NCI-H2196 treated with DMSO at 0.1 percent for 48 hours (cell line): ENCODE results near the gene IGHMBP2.

Experiments used
- DNase-seq: peaks from one replicate; lab custom pipeline; 2025; ENCODE audit not compliant: unreplicated experiment; lab: John Stamatoyannopoulos, UW

IGHMBP2 gene

DNA sequence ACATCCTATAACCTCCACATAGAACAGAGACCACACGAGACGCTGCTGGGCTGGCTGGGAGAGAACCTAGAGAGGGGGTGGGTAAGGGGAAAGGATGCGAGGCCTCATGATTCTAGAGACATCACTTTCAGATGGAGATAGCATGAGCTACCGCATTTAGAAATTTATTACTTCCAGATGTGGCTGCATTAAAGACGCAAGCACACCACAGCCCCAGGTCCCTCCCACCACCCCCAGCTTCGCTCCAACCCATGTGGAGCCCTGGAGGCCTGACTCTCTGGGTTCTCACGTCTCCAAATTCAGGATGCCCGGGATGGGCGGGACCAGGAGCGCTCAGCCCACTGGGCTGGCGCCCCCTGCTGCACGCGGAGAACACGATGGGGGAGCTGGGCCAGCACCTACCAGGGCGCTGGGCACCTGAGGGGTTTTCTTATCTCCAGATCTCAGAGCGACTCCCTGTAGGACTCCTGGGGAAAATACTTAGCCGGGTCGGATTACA, 13.7 kb upstream of the IGHMBP2 start:
- DNase-seq: no peak

DNA sequence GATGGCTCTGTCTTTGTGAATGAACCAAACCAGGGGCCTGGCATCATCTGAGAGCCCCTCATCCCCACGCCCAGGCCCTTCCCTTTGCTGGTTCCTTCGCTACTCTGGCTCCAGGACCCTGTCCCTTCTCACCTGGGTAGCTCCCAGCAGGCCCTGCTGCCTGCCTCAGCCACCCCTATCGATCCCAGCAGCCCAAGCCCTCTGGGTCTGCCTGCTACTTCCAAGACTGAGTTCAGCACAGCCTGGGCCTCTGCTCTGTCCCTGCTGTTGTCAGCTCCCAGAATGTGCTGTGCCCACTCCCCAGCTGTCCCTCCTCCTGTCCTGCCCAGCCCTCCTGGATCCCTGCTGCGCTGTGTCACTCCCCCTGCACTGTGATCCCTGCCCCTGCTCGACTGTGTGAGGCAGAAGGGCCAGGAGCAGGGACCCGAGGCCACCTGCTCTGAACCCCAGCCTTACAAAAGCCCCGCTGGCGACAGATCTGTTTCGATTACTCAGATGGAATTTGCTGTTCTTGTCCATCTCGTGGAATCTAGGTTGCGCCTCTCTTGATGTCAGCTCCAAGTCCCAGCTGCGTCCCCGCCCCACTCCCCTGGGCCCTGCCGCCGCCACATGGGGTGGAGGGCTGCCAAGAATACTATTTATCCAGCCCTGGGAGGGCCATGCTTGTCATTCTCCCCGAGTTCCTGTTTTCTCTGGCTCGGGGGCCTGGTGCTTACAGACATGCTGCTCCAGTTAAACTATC, 13.0 kb upstream of the IGHMBP2 start:
- DNase-seq: no peak

DNA sequence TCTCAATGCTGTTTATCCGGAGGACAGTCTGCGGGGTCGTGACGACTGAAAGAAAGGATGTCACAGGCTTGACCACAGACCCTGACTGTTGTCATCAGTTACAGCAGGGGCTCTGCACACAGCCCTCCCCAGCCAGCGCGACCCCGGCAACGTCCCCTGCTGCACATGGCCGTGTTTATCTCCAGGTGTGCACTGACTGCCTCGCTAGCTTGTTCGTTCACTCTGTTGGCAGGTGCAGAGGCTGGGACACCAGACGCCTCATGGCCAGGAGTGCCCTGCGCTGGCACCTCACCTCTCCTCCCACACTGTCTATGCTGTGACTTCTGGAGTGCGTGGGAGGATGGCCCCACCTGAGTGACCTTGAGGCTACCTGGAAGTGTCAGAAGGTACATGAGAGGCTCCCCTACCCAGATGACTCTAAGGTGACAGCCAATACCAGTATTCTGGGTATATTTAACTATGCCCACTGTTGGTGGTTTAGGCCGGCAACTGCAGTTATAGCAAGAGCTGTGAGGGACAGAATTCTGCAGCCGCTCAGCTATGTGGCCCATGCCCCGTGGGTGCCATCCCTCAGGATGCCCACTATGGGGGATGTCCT, 12.2 kb upstream of the IGHMBP2 start:
- DNase-seq: no peak

DNA sequence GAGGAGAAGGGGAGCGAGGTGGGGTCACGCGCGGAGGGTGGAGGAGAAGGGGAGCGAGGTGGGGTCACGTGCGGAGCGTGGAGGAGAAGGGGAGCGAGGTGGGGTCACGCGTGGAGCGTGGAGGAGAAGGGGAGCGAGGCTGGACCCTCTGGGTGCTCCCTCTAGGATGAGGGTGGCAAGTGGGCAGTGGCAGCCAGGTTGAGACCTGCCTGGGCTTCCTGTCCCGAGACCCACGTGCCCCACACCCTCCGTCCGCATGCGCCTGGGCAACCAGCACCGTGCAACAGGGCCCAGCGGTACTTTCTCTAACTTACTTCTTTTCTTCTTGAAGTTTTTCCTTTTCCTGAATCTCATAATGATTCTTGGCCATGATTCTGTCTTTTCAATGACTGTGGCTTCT, 11.1 kb upstream of the IGHMBP2 start:
- no peak for DNase-seq

DNA sequence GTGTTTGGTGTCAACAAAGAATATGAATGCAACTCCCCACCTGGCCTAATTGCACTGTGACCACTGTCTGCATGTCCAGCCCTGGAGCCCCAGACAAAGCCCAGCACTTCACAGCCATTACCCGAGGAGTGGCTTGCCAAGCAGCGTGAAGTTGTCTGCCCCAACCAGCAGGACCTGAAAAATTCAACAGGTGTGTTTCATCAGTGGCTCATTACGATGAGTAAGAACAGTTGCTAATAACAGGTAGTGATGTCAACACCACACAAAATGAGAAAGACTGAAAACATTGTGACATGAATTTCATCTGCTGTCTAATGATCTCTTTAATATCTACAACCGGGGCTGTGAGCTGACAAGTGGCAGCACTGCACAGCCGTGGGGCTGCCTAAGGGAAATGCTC, 10.4 kb upstream of the IGHMBP2 start:
- DNase-seq: no peak

DNA sequence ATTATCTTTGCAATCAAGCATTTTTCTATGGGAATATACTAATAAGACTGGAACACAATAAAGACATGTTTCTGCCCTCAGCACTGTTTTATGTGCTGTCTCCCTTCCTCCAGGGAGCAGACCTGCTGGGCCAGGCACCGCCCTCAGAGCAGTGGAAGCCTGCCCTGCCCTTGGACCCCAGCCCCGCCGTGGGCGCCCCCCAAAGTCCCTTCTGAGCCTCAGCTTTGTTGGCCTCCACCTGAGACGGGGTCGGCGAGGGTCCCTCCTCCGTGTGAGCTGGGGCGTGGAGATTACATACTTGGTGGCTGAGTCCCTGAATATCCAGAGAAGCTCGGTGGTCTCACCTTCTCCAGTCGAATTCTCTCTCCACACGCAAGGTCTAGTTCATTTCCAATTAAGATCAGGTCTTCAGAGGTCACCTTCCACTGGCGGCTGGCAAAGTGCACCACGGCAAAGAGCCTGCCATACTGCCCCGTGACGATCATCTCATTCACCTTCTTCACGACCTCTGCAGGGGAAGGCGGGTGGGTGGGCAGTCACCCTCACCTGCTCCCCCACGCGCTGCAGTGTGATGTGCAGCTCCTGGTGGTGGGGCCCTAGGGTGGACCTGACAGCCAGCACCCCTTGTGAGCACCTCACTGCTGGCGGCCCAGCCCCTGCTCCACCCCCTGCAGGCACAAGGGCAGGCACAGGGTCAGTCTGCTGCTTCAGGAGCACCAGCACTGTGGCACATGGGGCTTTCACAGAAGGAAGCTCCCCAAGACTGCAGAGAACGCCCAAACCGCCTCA, 7.3 kb upstream of the IGHMBP2 start:
- no peak for DNase-seq

DNA sequence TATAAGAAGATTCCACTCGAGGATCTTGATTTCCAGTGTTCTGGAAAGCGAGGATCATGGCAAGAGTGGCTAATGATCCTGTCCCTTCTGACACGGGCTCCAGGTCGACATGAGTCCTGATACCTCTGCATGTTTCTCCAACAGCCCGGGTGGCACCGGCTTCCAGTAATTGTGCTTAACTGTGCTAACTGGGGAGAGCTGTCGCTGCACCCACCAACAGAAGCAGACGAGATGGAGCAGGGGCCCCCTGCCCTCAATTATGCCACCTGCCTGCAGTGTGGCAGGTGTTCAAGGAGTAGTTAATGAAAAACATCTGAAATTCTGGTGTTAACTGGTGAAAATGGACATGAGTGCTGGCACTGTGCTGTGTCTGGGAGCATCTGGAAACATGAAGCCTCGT, 6.2 kb upstream of the IGHMBP2 start:
- no peak for DNase-seq

DNA sequence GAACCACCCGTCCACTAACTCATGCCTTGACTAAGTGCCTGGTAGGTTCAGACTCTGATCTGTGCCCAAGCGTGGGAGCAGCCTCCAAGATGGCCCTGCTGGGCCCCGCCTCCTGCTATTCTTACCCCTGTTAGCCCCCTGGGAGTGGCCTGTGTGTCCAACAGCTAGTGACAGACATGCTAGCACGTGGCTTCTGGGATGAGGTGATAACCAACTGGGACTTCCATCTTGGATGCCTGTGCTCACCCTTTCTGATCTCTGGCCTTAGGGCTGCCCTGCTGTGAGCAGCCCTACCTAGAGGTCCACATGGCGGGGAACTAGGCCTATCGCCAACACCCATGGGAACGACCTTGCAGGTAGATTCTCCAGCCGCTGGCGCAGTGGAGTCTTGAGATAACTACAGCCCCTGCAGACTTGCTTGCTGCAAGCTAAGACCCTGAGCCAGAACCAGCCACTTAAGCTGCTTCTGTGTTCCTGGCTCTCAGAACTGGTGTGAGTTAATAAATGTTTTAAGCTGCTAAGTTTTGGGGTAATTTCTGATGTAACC, 2.8 kb upstream of the IGHMBP2 start:
- DNase-seq: no peak

DNA sequence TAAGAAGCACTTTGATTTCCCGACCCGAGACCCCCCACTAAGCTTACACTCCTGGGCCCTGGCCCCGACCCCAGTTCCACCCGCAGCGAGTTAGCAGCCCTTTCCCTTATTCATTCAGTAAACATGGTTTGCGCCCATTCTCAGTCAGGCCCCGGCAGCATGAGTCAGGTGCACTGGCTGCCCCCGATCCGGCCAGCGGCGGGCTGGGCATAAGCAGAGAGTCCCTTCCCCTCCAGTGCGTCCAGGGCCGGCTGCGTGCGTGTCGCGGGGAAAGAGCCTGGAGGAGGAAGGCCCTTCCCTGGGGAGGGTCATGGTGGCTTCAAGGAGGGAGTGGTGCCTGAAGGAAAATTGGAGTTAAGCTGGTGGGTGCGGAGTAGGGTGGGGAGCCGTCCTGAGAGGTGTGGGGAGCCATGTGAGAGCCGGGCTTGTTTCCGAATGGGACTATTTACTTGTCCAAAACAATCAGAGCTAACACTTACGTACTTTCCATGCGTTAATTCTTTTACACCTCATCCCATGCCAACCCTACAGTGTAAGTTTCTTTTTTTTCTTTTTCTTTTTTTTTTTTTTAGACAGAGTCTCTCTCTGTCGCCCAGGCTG, 657 bp downstream of the IGHMBP2 start:
- DNase-seq: no peak

DNA sequence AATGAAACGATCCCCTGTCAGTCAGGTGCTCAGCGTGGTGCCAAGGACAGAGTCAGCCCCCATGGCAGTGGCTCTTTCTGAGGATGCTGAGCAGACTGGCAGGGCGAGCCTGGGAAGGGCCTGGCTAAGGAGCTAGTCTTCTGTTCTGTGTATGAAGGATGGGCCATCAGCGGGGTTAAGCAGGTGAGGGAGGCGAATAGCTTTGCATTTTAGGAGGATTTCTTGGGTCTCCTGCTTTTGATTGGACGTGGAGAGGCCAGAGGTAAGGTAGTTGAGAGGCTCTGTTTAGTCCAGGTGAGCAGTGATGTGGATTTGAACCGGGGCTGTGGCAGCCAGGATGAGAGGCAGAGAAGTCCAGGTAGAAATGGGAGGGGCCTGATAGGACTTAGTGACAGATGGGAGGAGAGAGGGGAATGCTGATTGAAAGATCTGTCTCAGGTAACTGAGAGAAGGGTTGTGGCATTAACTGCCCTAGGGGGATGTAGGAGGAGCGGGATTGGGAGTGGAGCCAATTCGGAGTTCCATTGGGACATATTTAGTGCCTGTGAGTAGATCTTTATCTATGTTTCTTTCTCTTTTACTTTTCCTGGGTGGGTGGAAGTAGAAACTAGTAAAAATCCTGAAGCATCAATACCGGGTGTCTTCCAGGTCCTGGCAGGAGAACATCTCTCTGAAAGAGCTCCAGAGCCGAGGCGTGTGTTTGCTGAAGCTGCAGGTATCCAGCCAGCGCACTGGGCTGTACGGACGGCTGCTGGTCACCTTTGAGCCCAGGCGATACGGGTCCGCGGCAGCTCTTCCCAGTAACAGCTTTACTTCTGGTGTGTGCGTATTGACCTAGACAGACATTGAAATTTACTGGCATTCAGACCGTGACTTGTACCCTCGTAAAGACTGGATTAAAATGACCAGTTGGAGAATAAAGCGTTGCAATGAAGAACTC, 2.0 kb downstream of the IGHMBP2 start:
- DNase-seq: no peak

DNA sequence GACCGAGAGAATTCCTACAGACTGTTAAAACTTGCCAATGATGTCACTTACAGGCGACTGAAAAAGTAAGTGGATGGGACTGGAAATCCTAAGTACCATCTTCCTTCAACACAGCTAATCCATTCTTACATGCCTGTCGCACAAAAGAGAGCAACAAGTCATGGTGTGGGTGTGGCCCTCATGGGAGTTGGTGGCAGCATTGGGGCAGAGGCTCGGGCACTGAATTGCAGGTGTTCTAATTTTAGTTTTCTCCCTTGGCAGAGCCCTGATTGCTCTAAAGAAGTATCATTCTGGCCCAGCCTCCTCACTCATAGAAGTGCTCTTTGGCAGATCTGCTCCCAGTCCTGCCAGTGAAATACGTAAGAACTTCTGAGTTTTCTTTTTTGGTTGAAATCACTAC, 4.6 kb downstream of the IGHMBP2 start:
- DNase-seq: no peak

DNA sequence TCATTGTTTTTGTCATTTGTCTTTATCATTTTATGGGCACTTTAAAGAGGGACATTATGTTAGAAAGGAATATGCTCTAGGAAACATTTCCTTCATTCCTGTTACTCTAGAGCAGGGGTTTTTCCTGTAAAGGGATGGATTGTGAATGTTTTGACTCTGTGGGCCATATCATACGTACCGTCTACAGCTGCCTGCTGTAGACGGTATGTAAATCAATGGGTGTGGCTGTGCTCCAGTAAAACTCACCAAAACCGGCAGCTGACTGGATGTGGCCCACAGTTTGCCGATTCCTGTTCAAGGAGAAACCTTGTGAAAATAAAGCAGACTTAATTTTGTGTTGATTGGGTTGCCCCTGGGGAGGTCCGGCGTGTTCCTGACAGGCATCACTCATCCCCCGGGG, 7.3 kb downstream of the IGHMBP2 start:
- no peak for DNase-seq

DNA sequence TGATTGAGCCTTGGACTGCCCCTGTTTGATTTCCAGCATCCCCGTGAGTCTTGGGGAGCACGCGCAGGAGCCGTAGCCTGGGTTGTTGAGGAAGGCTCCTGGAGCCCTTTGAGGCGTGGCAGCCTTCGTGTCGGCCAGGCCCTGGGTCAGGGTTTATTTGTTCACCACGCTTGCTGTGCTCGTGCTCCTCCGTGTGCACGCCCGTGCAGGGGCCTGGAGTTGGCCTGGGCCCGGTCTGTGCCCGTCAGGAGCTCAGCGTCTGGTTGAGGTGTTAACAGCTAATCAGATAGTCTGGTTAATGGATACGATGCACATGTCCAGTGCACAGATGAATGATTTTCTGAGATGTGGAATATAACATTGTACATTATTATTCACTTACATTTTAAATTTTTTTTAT, 8.0 kb downstream of the IGHMBP2 start:
- DNase-seq: no peak

DNA sequence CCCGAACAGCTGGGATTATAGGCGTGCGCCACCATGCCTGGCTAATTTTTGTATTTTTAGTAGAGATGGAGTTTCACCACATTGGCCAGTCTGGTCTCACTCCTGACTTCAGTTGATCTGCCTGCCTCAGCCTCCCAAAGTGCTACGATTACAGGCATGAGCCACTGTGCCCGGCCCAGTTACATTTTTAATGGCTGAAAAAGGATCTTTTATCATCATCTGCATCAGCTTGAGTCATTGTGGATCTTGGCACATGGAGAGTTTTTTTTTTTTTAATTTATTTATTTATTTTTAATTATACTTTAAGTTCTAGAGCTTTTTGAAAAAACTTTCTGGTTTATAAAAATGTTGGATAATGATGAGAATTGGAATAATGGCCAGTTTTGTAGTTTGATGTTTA, 8.6 kb downstream of the IGHMBP2 start:
- DNase-seq: no peak

DNA sequence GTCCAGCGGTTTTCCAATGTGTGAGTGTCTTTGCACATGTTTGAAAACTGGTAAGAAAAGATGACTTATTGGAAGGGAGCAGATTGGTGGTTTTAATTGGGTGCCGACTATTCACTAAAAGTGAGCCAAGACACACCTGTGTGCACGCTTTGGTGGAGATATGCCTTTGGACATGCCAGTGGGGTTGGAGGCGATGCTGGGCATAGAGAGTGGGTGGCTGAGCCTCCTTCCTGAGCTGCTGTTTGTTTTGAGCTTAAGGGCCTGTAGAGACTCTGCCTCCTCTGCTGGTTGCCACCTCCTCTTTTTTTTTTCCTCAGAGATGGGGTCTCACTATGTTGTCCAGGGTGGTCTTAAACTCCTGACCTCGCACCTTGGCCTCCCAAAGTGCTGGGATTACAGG, 9.5 kb downstream of the IGHMBP2 start:
- no peak for DNase-seq

DNA sequence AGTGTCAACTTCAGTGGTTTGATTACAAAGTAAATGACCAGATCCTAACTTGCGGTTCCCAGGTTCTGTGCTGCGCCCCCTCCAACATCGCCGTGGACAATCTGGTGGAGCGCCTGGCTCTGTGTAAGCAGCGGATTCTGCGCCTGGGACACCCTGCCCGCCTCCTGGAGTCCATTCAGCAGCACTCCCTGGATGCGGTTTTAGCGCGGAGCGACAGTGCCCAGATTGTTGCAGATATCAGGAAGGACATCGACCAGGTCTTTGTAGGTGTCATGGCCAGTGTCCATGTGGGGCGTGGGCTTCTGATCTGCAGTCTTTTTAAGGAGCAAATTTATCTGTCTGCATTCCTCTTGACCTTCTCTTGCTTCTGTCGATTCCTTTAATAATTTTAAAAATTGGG, 11.1 kb downstream of the IGHMBP2 start:
- no peak for DNase-seq

DNA sequence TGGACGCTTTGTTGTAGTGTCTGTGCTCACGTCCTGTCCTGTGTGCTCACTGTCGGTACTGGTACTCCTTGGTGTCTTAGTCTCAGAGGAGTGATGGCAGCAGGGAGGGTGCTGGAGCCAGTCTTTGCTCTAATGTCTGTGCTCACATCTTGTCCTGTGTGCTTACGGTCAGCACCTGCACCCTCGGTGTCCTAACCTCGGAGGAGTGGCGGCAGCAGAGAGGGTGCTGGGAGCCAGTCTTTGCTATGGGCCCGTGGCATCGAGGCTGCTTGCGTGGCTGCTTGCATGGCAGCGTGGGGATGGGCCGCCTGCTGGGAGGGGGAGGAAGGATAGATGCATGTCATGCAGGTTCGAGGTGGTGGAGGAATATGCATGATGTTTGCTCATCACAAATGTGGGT, 12.7 kb downstream of the IGHMBP2 start:
- DNase-seq: no peak

DNA sequence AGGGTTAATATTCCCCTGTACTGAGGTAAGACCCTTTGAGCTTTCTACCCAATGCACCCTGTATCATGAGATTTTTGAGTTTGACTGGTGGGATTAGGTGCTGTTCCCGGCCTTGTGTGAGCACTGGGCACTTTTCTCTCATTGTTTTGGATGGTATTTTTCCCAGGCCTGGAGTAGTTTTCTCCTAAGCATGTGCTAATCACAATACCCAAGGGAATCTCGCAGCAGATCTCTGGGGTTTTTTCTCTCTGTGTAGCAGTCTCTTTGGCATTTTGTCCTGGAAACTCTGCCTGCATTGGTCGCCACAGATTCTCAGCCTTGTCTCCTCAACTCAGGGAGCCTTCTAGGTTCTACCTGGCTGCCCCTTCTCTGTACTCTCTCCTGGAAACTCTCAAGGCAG, 19.9 kb downstream of the IGHMBP2 start:
- DNase-seq: no peak

DNA sequence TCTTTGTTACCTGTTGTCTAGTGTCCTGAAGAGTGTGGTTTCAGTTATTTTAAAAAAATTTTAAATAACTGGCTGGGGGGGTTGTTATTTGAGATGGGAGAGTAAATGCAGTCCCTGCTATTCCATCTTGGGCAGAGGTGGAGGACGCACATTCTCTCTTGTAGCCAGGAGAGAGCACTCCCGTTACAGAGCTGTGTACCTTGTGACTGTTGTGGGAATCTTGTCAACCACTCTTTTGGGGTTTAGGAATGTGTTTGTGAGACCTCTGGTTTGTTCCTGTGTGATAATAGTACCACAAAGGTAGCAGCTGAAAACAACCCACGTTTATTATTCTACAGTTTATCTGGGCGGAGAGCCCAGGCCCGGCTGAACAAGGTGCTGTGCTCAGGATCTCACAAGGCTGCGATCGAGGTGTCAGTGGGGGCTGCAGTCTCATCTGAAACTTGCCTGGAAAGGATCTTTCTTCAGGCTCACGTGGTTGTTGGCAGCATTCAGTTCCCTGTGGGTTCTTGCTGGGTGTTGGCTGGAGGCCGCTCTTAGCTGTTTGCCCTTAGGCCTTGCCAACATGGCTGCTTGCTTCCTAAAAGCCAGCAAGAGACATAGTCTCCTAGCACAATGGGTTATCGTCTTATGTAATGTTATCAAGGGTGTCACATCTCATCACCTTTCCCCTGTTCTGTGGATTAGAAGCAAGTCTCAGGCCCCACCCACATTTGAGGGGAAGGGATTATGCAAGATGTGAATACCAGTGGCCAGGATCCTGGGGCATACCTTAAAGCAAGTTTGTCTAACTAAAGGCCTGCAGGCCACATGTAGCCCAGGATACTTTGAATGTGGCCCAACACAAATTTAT, 20.6 kb downstream of the IGHMBP2 start:
- no peak for DNase-seq
